HuH-7 (cell line): Measurements from ENCODE around the gene DENND2A.

Experiments used
- DNase-seq: peaks from one replicate; pipeline ENCODE4 v3.0.0; 2011; ENCODE audit warnings: low spot score

Gene DENND2A

GRCh38 chr7:140619176-140619575 lies 21.4 kb downstream of the DENND2A start:
- no peak for DNase-seq

GRCh38 chr7:140618306-140618705 lies 22.3 kb downstream of the DENND2A start:
- DNase-seq, result no peak

- no peak for DNase-seq
Observed at GRCh38 chr7:140617081-140617480, 23.5 kb downstream of the DENND2A start.

GRCh38 chr7:140616328-140616727 lies 24.3 kb downstream of the DENND2A start:
- no peak for DNase-seq

GRCh38 chr7:140611641-140612040 lies 29.0 kb downstream of the DENND2A start:
- no peak for DNase-seq

GRCh38 chr7:140610204-140611165 lies 30.1 kb downstream of the DENND2A start:
- no peak for DNase-seq

GRCh38 chr7:140609646-140610045 lies 31.0 kb downstream of the DENND2A start:
- DNase-seq, result no peak

GRCh38 chr7:140607441-140607989 lies 33.1 kb downstream of the DENND2A start:
- DNase-seq, result no peak

- DNase-seq, result no peak
Observed at GRCh38 chr7:140605337-140605736, 35.3 kb downstream of the DENND2A start.

- DNase-seq, result no peak
Observed at GRCh38 chr7:140604760-140605159, 35.9 kb downstream of the DENND2A start.

- no peak for DNase-seq
Observed at GRCh38 chr7:140604076-140604475, 36.5 kb downstream of the DENND2A start.

GRCh38 chr7:140601566-140602174 lies 38.9 kb downstream of the DENND2A start:
- no peak for DNase-seq

GRCh38 chr7:140600341-140600740 lies 40.3 kb downstream of the DENND2A start:
- no peak for DNase-seq

GRCh38 chr7:140597428-140597949 lies 43.1 kb downstream of the DENND2A start:
- DNase-seq, result no peak

GRCh38 chr7:140596519-140597427 lies 43.8 kb downstream of the DENND2A start:
- DNase-seq, result no peak

GRCh38 chr7:140595468-140596092 lies 45.0 kb downstream of the DENND2A start:
- DNase-seq, result no peak

- DNase-seq, result no peak
Observed at GRCh38 chr7:140594131-140594691, 46.4 kb downstream of the DENND2A start.

- no peak for DNase-seq
Observed at GRCh38 chr7:140593672-140593982, 47.0 kb downstream of the DENND2A start.

- no peak for DNase-seq
Observed at GRCh38 chr7:140592964-140593671, 47.5 kb downstream of the DENND2A start.

GRCh38 chr7:140591180-140591902 lies 49.3 kb downstream of the DENND2A start:
- DNase-seq, result no peak
